ENCODE measurements around the gene SLC66A1.

DNA sequence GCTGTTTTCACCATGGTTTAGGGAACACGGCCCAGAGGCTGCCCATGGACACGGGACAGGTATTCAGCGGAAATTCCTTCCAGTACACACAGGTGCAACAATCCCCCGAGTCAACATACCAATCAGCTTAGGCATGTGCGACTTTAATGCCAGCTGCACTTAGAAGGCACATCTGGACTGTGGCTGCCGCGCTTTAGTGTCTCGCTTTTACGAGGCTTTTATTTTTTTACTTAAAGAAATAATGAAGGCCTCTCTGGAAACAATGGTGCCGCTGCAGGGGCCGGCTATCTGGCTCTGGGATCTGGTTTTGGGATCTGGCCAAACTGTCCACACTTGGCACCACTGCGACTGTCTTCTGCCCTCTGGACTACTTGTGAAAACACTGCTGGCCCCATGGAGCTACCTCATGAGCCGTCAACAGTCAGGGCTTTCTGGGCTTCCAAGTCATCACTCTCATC is 55.5 kb downstream of the SLC66A1 start:
- no peak for TF ChIP-seq SRF (CRISPR knock-in tag; IDR thresholded peaks at IDR 0.05)
- TF ChIP-seq, protein P1, sequence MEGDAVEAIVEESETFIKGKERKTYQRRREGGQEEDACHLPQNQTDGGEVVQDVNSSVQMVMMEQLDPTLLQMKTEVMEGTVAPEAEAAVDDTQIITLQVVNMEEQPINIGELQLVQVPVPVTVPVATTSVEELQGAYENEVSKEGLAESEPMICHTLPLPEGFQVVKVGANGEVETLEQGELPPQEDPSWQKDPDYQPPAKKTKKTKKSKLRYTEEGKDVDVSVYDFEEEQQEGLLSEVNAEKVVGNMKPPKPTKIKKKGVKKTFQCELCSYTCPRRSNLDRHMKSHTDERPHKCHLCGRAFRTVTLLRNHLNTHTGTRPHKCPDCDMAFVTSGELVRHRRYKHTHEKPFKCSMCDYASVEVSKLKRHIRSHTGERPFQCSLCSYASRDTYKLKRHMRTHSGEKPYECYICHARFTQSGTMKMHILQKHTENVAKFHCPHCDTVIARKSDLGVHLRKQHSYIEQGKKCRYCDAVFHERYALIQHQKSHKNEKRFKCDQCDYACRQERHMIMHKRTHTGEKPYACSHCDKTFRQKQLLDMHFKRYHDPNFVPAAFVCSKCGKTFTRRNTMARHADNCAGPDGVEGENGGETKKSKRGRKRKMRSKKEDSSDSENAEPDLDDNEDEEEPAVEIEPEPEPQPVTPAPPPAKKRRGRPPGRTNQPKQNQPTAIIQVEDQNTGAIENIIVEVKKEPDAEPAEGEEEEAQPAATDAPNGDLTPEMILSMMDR (IDR thresholded peaks at IDR 0.05 in 2 of 3, conservative IDR thresholded peaks at IDR 0.05 in 1 of 3; ENCODE audit: insufficient read depth in 2 of 3, low read depth in 1 of 3, low read length in 3 of 3), result no peak

Measured in K562 (cell line).